CD4-positive, alpha-beta T cell treated with Interleukin-4 for 4 hours (primary cell): ENCODE data around the gene MYO18A.

ENCODE experiments used
- DNase-seq: peaks from one replicate; pipeline ENCODE4 v3.0.0-alpha.2; 2020

The MYO18A gene

DNA sequence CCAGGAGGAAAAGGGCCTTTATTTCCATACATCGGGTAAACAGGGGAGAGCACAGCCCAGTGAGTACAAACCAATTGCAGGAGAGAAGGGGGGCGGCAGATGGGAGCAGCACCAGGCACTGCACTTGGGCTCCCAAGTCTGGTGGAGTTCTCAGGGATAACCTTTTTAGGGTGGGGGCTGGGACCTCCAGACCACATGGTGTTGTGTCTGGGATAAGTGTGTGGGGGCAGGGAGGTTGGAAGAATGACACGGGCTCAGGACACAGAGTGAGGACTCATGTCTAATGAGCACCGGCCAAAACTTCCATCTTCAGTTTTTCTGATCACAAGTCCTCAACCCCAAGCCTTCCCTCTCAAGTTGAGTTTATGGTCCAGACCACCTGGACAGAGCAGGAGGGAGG is 106.7 kb downstream of the MYO18A start:
- DNase-seq, result no peak

DNA sequence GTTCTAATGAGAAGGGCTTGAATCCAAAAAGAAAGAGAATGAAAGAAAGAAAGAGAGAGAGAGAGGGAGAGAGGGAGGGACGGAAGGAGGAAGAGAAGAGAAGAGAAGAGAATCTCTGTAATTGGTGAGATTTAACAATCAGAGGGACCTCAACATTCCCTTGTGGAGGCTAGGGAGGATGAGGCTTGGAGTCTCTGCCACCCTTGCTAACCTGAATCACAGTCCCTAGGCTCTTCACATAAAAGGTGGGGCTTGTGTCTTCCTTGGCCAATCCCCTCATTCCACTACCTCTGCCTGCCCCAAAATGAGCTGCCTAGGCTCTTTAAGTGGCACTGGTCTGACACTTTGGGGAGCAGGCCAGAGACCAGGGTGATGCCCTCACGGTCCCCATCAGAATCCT is 107.2 kb downstream of the MYO18A start:
- DNase-seq, result no peak

DNA sequence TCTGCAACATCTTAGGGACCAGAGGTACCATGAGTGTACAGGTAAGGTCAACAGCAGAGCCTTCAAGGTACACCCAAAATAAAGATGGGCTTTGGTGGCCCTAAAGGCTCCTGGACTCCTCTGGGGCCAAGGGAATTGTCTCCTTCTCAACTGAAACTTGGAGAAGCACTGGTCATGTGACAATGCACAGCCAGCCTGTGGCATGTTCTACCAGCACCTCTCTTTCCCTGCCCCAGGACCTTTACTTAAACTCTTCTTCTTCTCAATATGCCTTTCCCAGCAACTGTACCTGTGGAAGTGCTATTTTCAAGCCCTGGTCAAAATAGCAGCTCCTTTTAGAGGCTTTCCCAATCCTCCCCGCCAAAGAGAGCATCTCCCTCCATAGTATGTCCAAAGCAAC is 108.9 kb downstream of the MYO18A start:
- no peak for DNase-seq

DNA sequence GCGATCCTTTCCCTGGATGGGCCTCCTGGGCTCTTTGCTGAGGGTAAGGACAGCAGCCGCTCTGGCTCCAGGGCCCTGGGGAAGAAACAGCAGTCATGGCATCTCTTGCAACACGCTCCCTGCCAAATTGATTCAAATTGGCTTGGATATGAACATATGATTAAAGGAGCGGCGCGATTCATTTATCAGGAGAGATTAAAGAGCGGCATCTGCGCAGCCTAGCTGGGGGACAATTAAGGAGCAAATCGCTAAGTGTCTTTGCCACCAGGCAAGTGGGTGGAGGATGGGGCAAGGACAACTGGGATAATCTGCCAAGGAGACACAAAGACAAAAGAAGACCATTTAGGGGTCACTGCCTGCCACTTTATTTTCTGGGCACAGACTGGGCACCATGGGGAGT is 109.4 kb downstream of the MYO18A start:
- no peak for DNase-seq

DNA sequence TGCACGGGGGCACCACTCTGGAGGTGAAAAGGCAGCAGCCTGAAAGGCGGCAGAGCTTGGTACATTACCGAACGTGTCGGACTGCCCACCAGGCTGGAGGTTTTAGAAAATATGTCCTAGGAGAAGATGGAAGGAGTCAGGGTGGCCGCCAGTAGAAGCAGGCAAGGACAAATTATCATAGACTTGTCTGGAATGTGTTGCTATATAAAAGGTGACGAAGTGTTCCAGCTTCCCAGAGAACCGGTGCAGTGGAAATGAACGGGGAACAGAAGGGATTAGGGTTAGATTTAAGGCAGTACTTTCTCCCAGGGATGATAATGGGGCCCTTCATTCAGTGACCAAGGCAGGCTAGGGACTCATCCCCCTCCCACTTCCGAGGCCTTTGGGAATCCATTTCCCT is 109.9 kb downstream of the MYO18A start:
- no peak for DNase-seq

DNA sequence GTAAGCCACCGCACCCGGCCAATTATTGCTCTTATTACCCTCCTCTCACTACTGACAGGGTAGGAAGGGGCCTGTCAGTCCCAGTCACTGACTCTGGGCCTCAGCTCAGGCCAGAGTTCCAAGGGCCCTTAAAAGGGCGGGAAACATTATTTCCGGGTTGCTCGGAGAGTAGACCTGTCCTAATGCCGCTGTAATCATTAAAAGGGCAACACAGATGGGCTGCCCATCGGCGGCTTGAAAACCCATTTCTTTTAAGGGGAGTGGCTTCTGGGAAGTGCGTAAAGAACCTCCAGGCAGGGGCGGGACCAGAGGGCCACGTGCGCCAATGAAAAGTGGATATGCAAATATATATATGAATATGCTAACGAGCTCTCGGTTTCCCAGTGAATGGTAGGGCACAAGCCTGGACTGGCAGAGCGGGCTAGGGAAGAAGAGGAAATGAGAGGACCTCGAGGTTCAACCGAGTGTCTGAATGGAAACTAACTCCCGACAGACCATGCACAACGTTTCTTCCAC is 110.6 kb downstream of the MYO18A start:
- no peak for DNase-seq

DNA sequence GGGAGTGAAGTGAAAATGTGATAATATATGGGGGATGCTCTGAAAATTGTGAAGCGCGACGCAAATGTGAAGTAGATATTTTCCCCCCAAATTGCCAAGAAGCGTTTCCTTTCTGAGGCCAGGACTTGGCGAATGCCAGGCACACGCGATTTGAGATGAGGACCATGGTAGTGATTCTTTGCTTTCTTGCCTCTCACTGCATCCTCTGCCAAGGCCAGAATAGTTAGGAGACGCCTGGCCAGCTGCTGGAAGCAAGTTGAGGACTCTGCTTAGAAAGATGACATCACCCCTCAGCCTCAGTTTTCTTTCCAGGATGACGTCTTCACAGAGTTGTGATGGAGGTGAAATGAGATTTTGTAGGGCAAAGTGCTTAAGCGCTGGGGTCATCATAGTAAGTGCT is 111.4 kb downstream of the MYO18A start:
- DNase-seq, result no peak

DNA sequence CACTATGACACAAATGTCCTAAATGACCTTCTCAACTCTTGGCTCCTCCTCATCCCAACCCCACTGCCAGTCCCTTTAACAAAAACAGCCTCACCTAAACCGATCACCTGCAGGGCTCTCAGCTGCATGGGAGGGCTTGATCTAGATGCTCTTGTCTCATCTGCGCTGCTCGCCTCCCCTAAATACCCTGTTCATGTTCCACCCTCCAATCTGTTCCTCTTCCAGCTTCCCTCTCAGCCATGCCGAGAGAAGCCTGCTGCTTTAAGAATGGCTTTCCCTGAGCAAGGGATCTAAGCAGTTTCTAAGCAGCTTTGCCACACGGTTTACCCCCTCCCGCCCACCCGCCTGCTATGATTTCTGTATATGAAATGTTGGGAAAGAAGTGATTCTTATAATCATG is 113.6 kb downstream of the MYO18A start:
- DNase-seq, result no peak

DNA sequence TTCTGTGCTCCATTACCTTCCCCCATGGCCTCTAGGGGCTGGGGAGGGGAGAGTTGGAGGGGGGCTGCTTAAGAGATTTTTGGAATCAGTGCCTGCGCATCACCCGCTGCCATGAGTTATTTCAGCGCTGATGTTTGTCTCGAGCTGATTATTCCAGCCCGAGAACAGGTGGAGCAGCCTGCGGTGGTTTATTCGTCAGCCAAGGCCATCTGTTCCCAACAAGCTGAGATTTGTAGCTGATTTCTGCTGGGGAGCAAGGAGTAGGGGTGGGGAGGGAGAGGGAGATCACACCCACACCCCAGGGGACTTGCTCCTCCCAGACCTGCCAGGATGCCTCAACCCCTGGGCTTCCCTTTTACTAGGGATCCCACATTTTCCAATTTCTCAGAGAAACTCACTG is 114.2 kb downstream of the MYO18A start:
- no peak for DNase-seq

DNA sequence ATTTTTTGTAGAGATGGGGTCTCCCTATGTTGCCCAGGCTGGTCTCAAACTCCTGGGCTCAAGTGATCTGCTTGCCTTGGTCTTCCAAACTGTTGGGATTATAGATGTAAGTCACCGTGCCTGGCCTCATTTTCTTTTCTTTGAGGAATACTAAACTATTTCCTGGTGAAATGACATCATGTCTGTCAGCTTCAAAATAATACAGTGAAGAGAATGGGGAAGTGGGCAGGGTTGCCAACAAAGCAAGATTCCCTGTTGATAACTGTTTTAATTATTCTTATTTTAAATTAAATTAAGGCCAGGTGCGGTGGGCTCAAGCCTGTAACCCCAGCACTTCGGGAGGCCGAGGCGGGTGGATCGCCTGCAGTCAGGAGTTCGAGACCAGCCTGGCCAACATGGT is 116.2 kb downstream of the MYO18A start:
- DNase-seq, result no peak

DNA sequence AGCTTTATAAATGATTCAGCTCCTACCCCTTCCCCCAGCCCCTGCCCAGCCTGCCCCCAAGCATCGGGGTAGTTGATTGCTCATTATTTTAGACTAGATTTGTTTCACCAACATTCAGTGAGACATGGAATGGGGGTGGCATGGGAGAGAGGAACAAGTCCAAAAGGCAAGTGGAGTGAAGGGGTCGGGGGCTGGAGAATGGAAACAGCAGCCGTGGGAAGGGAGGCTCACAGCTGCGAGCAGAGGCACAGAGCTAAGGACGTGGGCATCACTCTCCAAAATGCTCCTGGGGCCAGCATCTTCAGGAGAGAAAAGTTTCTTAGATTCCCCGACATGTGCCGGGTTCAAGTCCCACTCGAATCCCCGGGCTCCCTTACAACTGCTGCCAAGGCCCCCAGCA is 118.0 kb downstream of the MYO18A start:
- DNase-seq, result no peak

DNA sequence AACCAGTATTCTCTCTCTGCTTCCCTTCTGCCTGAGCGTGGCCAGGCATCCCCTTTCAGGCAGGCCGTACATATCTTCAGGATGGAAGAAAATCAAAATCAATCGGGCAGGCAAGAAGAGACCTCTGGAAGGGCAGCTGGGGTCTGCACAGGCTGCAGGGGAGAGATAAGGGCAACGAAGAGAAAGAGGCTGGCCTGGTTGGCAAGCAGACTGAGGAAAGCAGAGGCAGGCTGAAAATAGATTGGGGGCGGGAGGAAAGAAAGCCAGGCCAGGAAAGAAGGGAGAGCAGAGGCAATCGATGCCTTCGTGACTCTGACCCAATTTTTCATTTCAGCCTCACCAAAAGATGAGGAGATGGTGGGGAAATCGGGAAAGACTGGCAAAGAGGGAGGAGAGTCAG is 119.2 kb downstream of the MYO18A start:
- DNase-seq, result no peak

DNA sequence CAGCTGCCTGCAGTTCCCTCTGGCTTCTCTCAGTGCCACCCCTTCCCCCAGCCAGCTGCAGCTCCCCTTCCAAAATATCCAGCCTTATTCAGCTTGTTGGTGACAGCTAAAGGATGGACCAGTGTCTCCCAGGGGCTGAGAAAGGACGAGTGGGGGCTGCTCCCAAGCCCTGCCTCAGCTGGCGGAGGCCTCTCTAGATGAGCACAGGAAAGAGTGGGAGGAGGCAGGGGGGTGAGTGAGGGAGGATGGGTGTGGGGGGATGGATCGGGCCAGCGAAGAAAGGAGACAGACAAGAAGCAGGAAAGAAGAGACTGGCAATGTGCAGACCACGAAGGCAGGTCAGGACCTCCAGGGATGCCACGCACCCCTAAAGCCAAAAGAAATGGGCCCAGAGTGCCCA is 119.7 kb downstream of the MYO18A start:
- no peak for DNase-seq

DNA sequence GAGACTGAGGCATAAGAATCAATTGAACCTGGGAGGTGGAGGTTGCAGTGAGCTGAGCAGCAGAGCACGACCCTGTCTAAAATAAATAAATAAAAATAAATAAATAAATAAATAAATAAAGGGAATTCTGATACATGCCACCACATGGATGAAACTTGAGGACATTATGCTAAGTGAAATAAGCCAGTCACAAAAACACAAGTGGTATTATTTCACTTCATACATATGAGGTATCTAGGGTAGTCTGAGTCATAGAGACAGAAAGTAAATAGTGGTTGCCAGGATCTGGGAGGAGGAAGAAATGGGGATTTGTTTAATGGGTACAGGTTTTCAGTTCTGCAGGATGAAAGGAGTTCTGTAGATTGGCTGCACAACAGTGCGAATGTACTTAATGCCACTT is 120.9 kb downstream of the MYO18A start:
- DNase-seq, result no peak

DNA sequence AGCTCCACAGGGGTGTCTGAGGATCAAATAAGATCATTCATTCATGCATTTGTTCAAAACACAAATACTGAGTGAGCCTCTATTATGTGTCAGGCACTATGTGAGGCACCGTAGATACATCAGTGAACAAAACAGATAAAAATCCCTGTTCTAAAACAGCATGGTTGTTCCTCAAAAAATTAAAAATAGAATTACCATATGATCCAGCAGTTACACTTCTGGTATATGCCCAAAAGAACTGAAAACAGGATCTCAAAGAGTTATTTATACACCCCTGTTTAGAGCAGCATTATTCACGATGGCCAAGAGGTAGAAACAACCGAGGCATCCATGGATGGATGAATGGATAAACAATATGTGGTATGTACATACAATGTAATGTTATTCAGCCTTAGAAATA is 121.8 kb downstream of the MYO18A start:
- DNase-seq, result no peak

DNA sequence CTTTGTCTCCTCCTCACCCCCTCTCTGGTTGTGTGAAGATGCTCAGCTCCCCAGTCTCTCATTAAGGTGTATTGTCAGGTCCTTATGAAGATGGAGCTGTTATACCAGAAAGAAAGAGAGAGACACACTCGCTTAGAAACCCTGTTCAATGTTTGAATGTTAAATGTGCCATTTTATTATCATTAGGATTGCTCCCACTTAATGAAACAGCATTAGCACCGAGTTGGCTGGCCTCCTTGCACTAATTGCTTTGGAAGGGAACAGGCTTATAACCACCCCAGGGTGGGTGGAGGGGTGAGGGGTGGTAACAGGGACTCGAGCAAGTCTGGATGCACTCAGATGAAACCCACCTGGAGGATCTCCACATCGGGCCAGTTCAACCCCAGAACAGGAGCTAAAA is 122.8 kb downstream of the MYO18A start:
- DNase-seq, result no peak

DNA sequence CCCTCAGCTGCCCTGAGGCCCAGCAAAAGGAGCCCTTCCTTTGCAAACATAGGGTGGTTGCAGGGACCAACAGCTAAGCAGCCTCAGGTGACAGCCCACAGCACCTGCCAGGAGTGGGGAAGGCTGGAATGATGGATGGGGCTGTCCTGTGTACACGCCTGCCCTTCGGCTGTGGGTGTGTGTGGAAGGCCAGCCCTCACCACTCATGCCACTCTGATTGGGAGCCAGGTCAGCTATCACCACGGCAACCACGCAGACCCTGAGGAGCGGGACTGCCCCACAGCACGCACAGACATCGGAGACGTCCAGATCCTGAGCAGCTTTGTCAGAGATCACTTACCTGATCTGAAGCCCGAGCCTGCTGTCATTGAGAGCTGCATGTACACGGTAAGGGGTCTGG is 125.4 kb downstream of the MYO18A start:
- no peak for DNase-seq

DNA sequence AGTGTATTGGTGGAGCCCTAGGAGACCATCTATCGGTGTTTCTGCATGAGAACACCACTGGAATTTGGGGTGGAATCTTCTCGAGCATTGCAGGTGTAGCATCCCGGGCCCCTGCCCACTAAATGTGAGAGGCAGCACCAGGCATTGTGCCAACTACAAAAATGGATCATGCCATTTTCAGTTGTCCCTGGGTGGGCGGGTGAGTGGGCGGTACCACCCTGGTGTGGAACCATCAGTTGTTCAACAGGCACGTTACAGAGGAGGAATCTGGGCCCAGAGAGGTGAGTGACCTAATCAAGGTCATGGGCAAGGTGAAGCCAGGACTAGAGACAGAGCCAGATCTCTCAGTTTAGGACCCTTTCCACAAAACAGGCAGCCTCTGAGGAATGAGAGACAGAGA is 128.5 kb downstream of the MYO18A start:
- no peak for DNase-seq

DNA sequence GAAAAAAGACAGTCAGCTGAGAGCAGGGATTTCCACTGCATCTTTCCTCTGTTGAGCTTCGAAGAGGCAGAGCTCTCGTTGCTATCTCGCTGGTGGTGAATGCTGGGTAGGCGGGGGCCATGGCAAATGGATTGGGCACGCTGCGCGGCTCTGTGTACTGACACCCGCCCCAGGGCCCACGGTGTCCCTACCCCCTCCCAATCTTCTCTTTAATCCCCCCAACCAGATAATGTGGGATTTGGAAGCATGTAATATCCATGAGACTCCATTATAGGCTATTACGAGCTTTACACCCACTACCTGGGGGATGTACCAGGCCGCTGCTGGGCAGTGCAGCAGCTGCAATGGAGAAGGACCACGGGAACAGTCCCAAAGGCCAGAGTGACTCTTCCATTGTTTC is 129.0 kb downstream of the MYO18A start:
- no peak for DNase-seq

DNA sequence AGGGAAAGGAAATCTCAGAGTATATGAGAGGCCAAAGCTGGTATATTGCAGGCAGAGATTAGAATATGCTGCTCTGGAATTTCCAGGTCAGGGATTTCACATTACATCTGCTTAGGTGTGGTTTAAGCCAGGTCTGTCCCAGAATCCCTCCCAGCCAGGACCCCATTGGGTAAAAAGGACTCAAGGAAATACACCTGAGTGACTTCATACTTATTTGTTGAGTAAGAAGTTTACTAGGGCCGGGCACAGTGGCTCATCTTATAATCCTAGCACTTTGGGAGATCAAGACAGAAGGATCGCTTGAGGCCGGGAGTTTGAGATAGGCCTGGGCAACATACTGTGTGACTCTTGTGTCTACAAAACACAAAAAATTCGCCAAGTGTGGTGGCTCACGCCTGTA is 130.0 kb downstream of the MYO18A start:
- DNase-seq, result no peak

DNA sequence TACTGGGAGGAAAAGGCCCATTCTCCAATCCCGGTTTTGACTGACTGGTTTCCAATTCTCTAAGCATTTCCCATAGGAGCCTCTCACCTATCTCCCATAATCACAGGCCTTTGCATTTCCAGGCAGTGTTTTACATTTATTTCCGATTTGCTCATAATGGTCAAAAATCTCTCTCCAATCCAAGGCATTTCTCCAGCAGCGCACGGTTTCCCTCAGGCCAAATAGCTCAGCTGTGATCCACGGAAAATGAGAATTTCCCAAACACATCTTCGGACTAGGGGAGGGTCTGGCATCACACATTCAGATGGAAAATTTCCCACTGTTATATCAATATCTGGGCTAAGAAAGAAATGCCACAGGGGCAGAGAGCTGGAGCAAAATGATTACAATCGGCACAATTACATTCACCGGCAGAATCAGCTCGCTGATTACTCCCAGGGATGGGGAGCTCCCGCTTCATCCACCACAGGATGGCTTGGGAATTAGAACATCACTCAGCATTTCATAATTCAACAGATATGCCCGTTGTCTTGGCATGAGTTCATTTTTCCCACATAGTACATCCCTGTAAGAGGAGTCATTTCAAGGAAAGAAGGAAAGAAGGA is 130.6 kb downstream of the MYO18A start:
- no peak for DNase-seq

DNA sequence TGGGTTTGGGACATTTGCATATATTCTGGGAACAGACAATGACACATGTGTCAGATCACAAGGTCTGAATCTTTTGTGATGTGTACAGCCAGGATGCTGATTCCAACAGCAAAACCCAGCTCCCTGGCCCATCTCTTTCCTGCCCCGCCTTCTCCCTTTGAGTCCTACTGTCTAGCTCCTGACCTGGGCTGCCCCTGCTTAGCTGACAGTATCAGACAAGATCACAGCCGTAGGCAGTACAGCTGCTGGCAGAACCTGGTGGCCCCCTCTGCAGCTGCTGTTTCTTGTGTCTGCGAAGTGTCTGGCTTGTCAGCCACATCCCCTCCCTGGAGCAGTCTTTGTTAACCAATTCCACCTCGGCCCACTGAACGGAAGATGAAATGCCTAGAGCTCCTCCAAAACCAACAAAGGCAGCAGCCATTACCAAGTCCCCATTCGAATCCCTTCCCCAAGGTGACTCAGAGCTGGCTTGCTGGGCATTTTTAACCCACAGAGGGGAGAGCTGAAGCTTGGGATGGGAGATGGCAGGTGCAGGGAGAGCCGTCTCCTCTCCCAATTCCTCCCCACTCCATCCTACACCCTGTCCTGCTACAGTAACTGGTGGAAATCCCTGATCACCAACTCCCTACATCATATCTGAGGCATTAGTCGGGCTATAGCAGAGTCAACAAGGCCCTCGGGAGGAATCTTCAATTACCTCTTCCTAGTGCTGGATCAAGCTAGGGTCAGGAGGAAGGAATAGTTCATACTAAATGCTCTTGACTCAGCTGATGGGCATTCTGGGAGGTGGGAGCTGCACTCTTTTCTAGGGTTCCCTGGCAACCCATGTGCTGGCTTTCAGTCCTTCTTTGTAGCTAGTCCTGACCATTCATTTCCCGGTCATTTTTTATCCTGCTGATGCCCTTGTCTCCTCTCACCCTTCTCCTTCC is 131.5 kb downstream of the MYO18A start:
- DNase-seq, result no peak

DNA sequence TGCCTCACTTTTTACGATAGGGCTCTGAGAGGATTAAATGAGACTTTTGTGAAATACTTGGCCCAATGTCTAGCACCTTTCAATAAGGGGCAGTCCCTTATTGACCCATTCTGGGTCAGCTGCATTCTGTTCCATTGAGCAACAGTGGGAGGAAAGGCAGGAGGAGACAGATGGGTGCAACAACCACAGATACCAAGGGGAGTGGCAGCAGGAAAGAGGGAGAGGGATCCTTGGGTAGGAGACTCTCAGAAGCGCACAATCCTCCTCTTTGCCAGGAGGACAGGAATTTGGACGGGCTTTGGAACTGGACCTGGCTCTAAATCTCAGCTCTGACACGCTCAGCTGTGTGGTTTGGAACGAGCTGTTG is 133.7 kb downstream of the MYO18A start:
- no peak for DNase-seq

DNA sequence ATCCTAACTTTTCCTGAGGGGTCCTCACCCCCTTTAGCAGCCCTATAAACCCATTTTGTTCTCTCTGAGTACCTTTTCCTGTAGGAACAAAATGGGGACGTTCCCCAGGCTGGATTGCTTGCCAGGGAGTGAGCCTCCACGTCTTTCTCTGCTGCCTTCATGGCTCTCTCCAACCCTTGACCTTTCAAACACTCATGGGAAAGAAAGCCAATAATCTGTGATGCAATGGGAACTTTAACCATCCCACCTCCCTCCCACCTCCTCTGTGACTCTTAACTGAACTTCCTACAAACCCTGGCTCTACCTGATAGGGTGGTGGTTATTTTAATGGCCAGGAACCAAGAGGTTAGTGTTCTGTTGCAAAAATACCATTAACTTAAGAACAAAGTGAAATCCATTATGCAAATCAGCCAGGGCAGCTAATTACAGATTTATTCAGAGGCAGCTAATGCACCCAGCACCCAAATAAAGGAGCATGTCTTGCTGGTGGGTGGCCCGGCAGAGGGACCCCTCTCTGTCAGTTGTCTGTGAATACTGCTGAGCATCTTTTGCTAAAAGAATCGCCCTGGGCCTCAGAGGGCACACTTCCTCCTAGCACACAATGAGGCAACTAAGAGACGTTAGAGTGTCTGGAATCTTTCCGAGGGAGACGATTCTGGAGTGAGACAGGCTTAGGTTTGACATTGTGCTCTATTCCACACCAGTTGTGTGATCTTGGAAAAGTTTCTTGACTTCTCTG is 134.3 kb downstream of the MYO18A start:
- no peak for DNase-seq
